A549 (cell line): Measurements from ENCODE around the gene EBP. TPM values are rescaled to one million over a fixed set of nuclear protein-coding genes. Genes with fewer than 3 reads are reported as not detected.

Experiments used
- ATAC-seq, 2 experiments: fragments of 200-7000 bp in 1 of 2; fragments of >200 bp in 1 of 2; cut with Nextera tagmentation in 1 of 2; cut with Tn5 transposase in 1 of 2; 3 replicates each; pipeline versions ENCODE4 v1.8.0 to v1.9.1; 2018 to 2020; ENCODE audit warnings: mild to moderate bottlenecking in 1 of 2, moderate library complexity in 1 of 2
- CTCF ChIA-PET: fragments of 300-600 bp; sonication (Branson Sonifier 250); formaldehyde crosslinking; extraction: SDS; loops from one replicate; lab custom pipeline; 2021; ENCODE audit warnings: antibody characterized with exemption, inconsistent platforms; lab: Yijun Ruan, JAX
- POLR2A ChIA-PET: fragments of 350-600 bp; formaldehyde crosslinking; extraction: SDS; loops from one replicate; lab custom pipeline; 2021; ENCODE audit warnings: antibody characterized with exemption, inconsistent platforms; lab: Yijun Ruan, JAX
- DNase-seq, 2 experiments: peaks; one replicate each; pipeline versions ENCODE4 v3.0.0 to v3.0.0-alpha.2; 2011 to 2016; ENCODE audit warnings: low read depth in 1 of 2, low spot score in 1 of 2
- FAIRE-seq: peaks from 2 replicates; lab custom pipeline; 2011; peaks lifted over from hg19 to GRCh38; lab: Jason Lieb, UNC
- H3K27ac ChIP-seq, 2 experiments: fragments of >200 bp; sonication (Bioruptor Twin); formaldehyde crosslinking; 3 replicates each; pipeline ENCODE4 v1.5.1; 2016 to 2017
- H3K4me1 ChIP-seq: fragments of >200 bp; sonication (Bioruptor Twin); formaldehyde crosslinking; 3 replicates; pipeline ENCODE4 v1.6.1; 2016
- H3K4me2 ChIP-seq: fragments of >200 bp; sonication (Bioruptor Twin); formaldehyde crosslinking; 3 replicates; pipeline ENCODE4 v1.6.1; 2016
- H3K4me3 ChIP-seq: fragments of >200 bp; sonication (Bioruptor Twin); formaldehyde crosslinking; 3 replicates; pipeline ENCODE4 v1.5.1; 2016
- H3K9me3 ChIP-seq: fragments of >200 bp; sonication (Bioruptor Twin); formaldehyde crosslinking; 3 replicates; pipeline ENCODE4 v1.6.1; 2016
- BCL3 ChIP-seq: fragments of >200 bp; sonication (Bioruptor Twin); formaldehyde crosslinking; IDR thresholded peaks from 3 replicates; pipeline ENCODE4 v1.6.1; 2016
- CBX2 ChIP-seq: fragments of 200-600 bp; sonication (generic); IDR thresholded peaks from 2 replicates; pipeline ENCODE4 v1.6.1; 2016; ENCODE audit warnings: low read depth, mild to moderate bottlenecking, borderline replicate concordance
- CEBPB ChIP-seq, 2 experiments: fragments of >200 bp in 1 of 2; sonication (Bioruptor Twin) in 1 of 2; formaldehyde crosslinking in 1 of 2; IDR thresholded peaks; 2 replicates each; pipeline ENCODE4 v1.6.1; 2012 to 2016
- CHD4 ChIP-seq: fragments of 200-600 bp; sonication (generic); IDR thresholded peaks from 2 replicates; pipeline ENCODE4 v1.6.1; 2016; ENCODE audit warnings: antibody characterized with exemption, mild to moderate bottlenecking, borderline replicate concordance
- EHMT2 ChIP-seq: fragments of 200-600 bp; sonication (generic); IDR thresholded peaks from 2 replicates; pipeline ENCODE4 v1.6.1; 2016; ENCODE audit warnings: antibody characterized with exemption, low read depth, mild to moderate bottlenecking, moderate library complexity
- ELK1 ChIP-seq: fragments of 150-350 bp; IDR thresholded peaks from 2 replicates; pipeline ENCODE4 v1.6.1; 2014; ENCODE audit warnings: low read depth, mild to moderate bottlenecking, low read length
- EP300 ChIP-seq, 2 experiments: fragments of >200 bp; sonication (Bioruptor Twin); formaldehyde crosslinking; IDR thresholded peaks; 2 replicates in 1 of 2; 3 replicates in 1 of 2; pipeline ENCODE4 v1.6.1; 2016 to 2017
- FOSL2 ChIP-seq, 2 experiments: fragments of 450-650 bp in 1 of 2; fragments of >200 bp in 1 of 2; sonication (Bioruptor Twin) in 1 of 2; formaldehyde crosslinking; IDR thresholded peaks; 2 replicates each; pipeline versions ENCODE4 v1.5.0 to v1.6.1; 2016 to 2020; ENCODE audit warnings: mild to moderate bottlenecking in 1 of 2, moderate library complexity in 1 of 2
- GATA3 ChIP-seq: IDR thresholded peaks from 2 replicates; pipeline ENCODE4 v1.6.1; 2012; ENCODE audit warnings: borderline replicate concordance
- HES2 ChIP-seq: fragments of >200 bp; sonication (Bioruptor Twin); formaldehyde crosslinking; IDR thresholded peaks from 2 replicates; pipeline ENCODE4 v1.6.1; 2016
- HEYL ChIP-seq: fragments of 250-450 bp; sonication (Bioruptor Pico); IDR thresholded peaks from 2 replicates; pipeline ENCODE4 v1.8.0; 2021; ENCODE audit warnings: mild to moderate bottlenecking, moderate library complexity
- HMGXB4 ChIP-seq: fragments of 250-450 bp; sonication (Bioruptor Pico); IDR thresholded peaks from 2 replicates; pipeline ENCODE4 v1.5.0; 2021; ENCODE audit warnings: mild to moderate bottlenecking, moderate library complexity, borderline replicate concordance
- JUNB ChIP-seq: fragments of >200 bp; sonication (Bioruptor Twin); formaldehyde crosslinking; IDR thresholded peaks from 2 replicates; pipeline ENCODE4 v1.6.1; 2016
- KDM5A ChIP-seq: fragments of 200-600 bp; sonication (generic); IDR thresholded peaks from 2 replicates; pipeline ENCODE4 v1.6.1; 2016; ENCODE audit warnings: antibody characterized with exemption, mild to moderate bottlenecking
- MAFK ChIP-seq: fragments of 450-650 bp; IDR thresholded peaks from 2 replicates; pipeline ENCODE4 v1.6.1; 2014; ENCODE audit not compliant: partially characterized antibody
- NPAS2 ChIP-seq: fragments of 250-450 bp; sonication (Bioruptor Pico); IDR thresholded peaks from 2 replicates; pipeline ENCODE4 v1.8.0; 2022; ENCODE audit warnings: mild to moderate bottlenecking, moderate library complexity, borderline replicate concordance
- POLR2AphosphoS2 ChIP-seq: conservative IDR thresholded peaks from 2 replicates; pipeline ENCODE4 v1.6.1; 2012; ENCODE audit warnings: low read length, improper control_type of control experiment, inconsistent platforms
- RCOR1 ChIP-seq: fragments of 150-350 bp; IDR thresholded peaks from 2 replicates; pipeline ENCODE4 v1.6.1; 2014; ENCODE audit warnings: antibody characterized with exemption, low read length, low read depth
- RNF2 ChIP-seq: fragments of 200-600 bp; sonication (generic); IDR thresholded peaks from 2 replicates; pipeline ENCODE4 v1.6.1; 2016; ENCODE audit warnings: low read depth, mild to moderate bottlenecking, antibody characterized with exemption, moderate library complexity, borderline replicate concordance
- ZFP36 ChIP-seq: fragments of 450-650 bp; IDR thresholded peaks from 2 replicates; pipeline ENCODE4 v1.6.1; 2014; ENCODE audit warnings: borderline replicate concordance; ENCODE audit not compliant: partially characterized antibody
- ZSCAN20 ChIP-seq: fragments of 250-450 bp; sonication (Bioruptor Pico); IDR thresholded peaks from 2 replicates; pipeline ENCODE4 v1.8.0; 2022; ENCODE audit warnings: mild to moderate bottlenecking, moderate library complexity
- WGBS: methylation state at CpG from one replicate; pipeline ENCODE4 v1.1.6; 2017; ENCODE audit errors: missing lambda C conversion rate; 5-methylcytosine and 5-hydroxymethylcytosine counted together
- polyA plus RNA-seq, 4 experiments: library from polyadenylated mRNA; depleted of rRNA in 3 of 4; stranded (reverse); fragments of >200 nt; fragmentation: RNase III in 1 of 4; extraction: RNeasy Plus Mini Kit Qiagen cat#74134 plus additional on column Dnase treatment in 1 of 4; gene quantifications; 2 replicates in 3 of 4; 3 replicates in 1 of 4; pipeline ENCODE4 v1.2.3, GENCODE V29; 2011 to 2017

EBP gene
- polyA plus RNA-seq, 2 of the 4 experiments (the other 2 are of a cell fraction) = 82.9 to 159 TPM

- TF ChIP-seq BCL3 (no peak), NPAS2 (CRISPR knock-in tag) (no peak), CBX2 (no peak)
Observed at GRCh38 chrX:48514126-48514806, 7.3 kb upstream of the EBP start (continued).

- no peak for ATAC-seq
- CTCF ChIA-PET = no interaction called here
- no peak for DNase-seq
Observed at GRCh38 chrX:48514868-48515460, 6.6 kb upstream of the EBP start.

More at GRCh38 chrX:48514868-48515460, 6.6 kb upstream of the EBP start:
- TF ChIP-seq ZSCAN20 (CRISPR knock-in tag) = no peak
- TF ChIP-seq RNF2 = no peak
- TF ChIP-seq ELK1 = no peak
- no peak for TF ChIP-seq MAFK
- no peak for TF ChIP-seq FOSL2 (IDR thresholded peaks at IDR 0.05)
- no peak for TF ChIP-seq FOSL2 (CRISPR knock-in tag; IDR thresholded peaks at IDR 0.05)
- TF ChIP-seq POLR2AphosphoS2 = no peak
- no peak for TF ChIP-seq BCL3
- no peak for TF ChIP-seq KDM5A
- TF ChIP-seq EP300 (IDR thresholded peaks at IDR 0.05) = no peak
- TF ChIP-seq JUNB = no peak
- TF ChIP-seq HES2 = no peak
- no peak for TF ChIP-seq CHD4
- TF ChIP-seq RCOR1 = no peak
- TF ChIP-seq CEBPB (IDR thresholded peaks at IDR 0.05) = no peak
- TF ChIP-seq ZFP36 = no peak
- no peak for TF ChIP-seq EHMT2
- TF ChIP-seq GATA3 = no peak
- no peak for TF ChIP-seq HMGXB4 (CRISPR knock-in tag)
- TF ChIP-seq HEYL (CRISPR knock-in tag) = no peak
- TF ChIP-seq, all 56 proteins: peak for 0
- no peak overlapping the region for H3K27ac ChIP-seq
- 84% methylated on average over 9 of the region's 9 CpGs for WGBS
- H3K9me3 ChIP-seq = no peaks in the 10 kb centered on the region
- no peak overlapping the region for H3K4me3 ChIP-seq
- H3K4me1 ChIP-seq = no peaks in the 10 kb centered on the region
- no peak for FAIRE-seq
- POLR2A ChIA-PET = no interaction called here
- no peak overlapping the region for H3K4me2 ChIP-seq
